ENCODE data around the gene PAX8. TPM values are rescaled to one million over a fixed set of nuclear protein-coding genes. Genes with fewer than 3 reads are reported as not detected.
A peak's percentile ranks its signal among the peaks of the same experiment; 100 is the strongest.

The PAX8 gene
- total and polyA plus RNA-seq, 2 donors (not counting 1 experiment from before 2014, with no cell fraction given), result 0.26 to 0.50 TPM

DNA sequence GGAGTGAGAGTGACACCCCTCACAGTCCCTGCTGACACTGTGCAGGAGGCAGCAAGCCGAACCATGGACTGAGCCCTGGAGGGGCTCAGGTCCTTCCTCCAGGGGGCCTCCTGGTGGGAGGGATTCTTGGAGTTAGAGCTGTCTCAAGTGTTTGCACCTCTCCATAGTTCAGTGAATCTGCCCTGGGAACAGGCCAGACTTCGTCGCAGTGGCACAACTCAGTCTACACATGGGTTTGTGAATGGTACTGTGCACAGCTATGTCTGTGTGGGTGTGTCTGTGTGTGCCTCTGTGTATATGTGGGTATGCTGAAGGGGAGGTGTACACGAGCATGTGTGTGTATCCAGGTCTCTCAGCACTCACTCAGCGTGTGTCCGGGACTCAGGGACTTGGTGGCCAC lies 36.4 kb downstream of the PAX8 start:
- no peak for DNase-seq (ENCODE audit: low read depth in 2 of 2)
- Histone ChIP-seq H3K79me2 (ENCODE audit: control insufficient read depth, insufficient read depth, low read length) (no peaks in the 10 kb centered on the region), H3K9me3 (ENCODE audit: control insufficient read depth, insufficient read depth, low read depth, low read length) (no peaks in the 10 kb centered on the region), H3K4me1 (ENCODE audit: control insufficient read depth, extremely low read depth, insufficient read depth, low read length) (peaks cover 19% of the 10 kb centered on the region), H2AFZ (ENCODE audit: low read length) (no peak overlapping the region), H3K4me3 (replicated peaks in 1 of 4; ENCODE audit: control extremely low read depth in 1 of 4, insufficient read depth in 1 of 4, low read depth in 3 of 4, low read length in 4 of 4) (no peak overlapping the region), H3K27ac (ENCODE audit: insufficient read depth, low read length) (peak overlapping the region; percentile 90), H3K4me2 (ENCODE audit: extremely low read depth, insufficient read depth, low read length) (no peak overlapping the region), H4K20me1 (ENCODE audit: control insufficient read depth, extremely low read depth, insufficient read depth, low read length) (no peaks in the 10 kb centered on the region), H3K9ac (ENCODE audit: insufficient read depth, low read length) (no peak overlapping the region), H3K36me3 (ENCODE audit: control insufficient read depth, insufficient read depth, low read length) (no peaks in the 10 kb centered on the region), H3K27me3 (ENCODE audit: control insufficient read depth, insufficient read depth, low read length) (no peaks in the 10 kb centered on the region)
- no peak for TF ChIP-seq CTCF (conservative IDR thresholded peaks at IDR 0.05 in 1 of 2, IDR thresholded peaks at IDR 0.05 in 1 of 2; ENCODE audit: low read depth in 1 of 2, low read length in 2 of 2)
- TF ChIP-seq EZH2 (IDR thresholded peaks at IDR 0.05; ENCODE audit: low read length, missing control alignments), result no peak

DNA sequence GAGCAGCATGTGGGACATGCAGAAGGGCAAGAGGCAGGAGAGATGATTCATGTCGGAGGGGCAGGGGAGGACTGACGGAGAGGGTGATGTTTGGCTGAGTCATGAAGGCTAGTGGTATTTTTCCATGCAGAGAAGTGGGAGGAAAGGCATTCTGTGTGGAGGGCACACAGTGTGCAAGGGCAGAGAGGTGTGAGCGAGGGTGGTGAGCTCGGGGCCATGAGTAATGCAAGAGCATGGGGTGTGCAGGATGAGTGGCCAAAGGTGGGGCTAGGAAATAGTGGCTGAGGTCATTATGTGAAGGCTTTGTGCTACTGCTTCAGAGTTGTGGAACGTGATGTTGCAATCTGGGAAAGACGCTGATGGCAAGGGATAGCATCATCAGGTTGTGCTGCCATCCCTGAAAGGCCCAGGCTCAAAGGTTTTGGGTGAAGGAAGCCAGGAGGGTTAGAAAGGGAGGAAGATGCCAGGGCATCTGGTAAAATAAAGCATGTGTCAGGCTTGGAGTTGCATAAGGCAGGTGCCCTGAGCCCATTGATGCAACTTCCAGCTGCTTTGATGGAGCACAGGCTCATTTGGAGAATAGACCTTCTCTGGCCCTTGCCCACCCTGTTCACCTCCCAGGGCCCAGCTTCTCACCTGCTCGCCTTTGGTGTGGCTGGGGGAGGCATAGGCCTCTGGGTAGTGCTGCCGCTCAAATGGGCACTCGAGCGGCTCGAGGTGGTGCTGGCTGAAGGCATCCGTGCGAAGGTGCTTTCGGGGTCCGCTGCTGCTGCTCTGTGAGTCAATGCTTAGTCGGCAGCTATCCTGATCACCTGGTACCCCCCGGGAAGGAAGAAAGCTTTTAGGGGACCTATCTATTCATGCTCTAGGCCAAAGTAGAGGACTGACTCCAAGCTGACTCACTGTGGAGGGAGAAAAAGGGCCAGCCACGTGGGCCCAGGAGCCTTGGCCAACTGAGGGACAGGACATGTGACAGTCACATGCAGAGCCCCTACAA lies 37.5 kb downstream of the PAX8 start:
- no peaks in the 10 kb centered on the region for H4K20me1 ChIP-seq (ENCODE audit: control insufficient read depth, extremely low read depth, insufficient read depth, low read length)
- peaks cover 19% of the 10 kb centered on the region for H3K4me1 ChIP-seq (ENCODE audit: control insufficient read depth, extremely low read depth, insufficient read depth, low read length)
- H3K4me3 ChIP-seq (replicated peaks in 1 of 4; ENCODE audit: control extremely low read depth in 1 of 4, insufficient read depth in 1 of 4, low read depth in 3 of 4, low read length in 4 of 4), result no peak overlapping the region
- no peak for TF ChIP-seq EZH2 (IDR thresholded peaks at IDR 0.05; ENCODE audit: low read length, missing control alignments)
- TF ChIP-seq CTCF (conservative IDR thresholded peaks at IDR 0.05 in 1 of 2, IDR thresholded peaks at IDR 0.05 in 1 of 2; ENCODE audit: low read depth in 1 of 2, low read length in 2 of 2), result no peak
- peak overlapping the region; percentile 34 for H3K9ac ChIP-seq (ENCODE audit: insufficient read depth, low read length)
- H2AFZ ChIP-seq (ENCODE audit: low read length), result no peak overlapping the region
- no peaks in the 10 kb centered on the region for H3K9me3 ChIP-seq (ENCODE audit: control insufficient read depth, insufficient read depth, low read depth, low read length)
- no peaks in the 10 kb centered on the region for H3K79me2 ChIP-seq (ENCODE audit: control insufficient read depth, insufficient read depth, low read length)
- peak; percentile 99 to 100 for DNase-seq (ENCODE audit: low read depth in 2 of 2)
- peak overlapping the region; percentile 87 for H3K4me2 ChIP-seq (ENCODE audit: extremely low read depth, insufficient read depth, low read length)
- peak overlapping the region; percentile 90 for H3K27ac ChIP-seq (ENCODE audit: insufficient read depth, low read length)
- no peaks in the 10 kb centered on the region for H3K27me3 ChIP-seq (ENCODE audit: control insufficient read depth, insufficient read depth, low read length)
- H3K36me3 ChIP-seq (ENCODE audit: control insufficient read depth, insufficient read depth, low read length), result peaks cover 2% of the 10 kb centered on the region

DNA sequence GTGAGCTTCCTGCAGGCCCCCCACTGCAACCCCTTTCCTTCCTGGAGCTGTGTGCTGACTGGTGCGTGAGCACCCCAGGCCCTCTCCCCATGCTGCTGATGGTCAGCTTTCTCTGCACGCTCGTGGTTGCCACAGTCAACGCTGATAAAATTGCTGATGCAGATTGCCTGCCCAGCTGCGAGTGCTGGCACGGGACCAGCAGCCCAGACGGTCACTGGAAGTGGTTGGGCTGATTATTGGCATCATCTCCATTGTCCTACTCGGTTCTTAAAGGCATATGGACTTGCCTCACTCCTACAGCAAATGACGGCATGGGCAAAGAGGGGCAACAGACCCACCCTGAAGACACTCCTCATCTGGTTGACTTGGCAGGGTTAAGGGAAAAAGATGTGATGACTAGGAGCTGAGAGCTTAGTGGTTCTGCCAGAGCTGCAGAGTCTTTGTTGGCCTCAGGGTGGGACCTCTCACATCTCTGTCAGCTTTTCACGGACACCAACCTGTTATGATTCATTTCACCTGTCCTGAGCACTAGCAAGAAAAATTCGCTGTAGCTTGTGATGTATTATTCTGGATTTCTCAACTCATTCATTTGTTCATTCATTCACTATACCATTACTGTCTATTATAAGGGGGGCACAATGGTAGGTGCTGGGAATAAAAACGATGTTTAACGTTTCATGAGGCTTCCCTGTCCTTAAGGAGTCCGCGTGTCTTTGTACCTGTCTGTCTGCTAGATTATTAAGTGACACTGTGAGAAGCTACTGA lies 38.4 kb downstream of the PAX8 start:
- H3K79me2 ChIP-seq (ENCODE audit: control insufficient read depth, insufficient read depth, low read length), result no peaks in the 10 kb centered on the region
- DNase-seq (ENCODE audit: low read depth in 2 of 2), result peak; percentile 94 to 98
- H3K9ac ChIP-seq (ENCODE audit: insufficient read depth, low read length), result peak overlapping the region; percentile 28
- H3K27me3 ChIP-seq (ENCODE audit: control insufficient read depth, insufficient read depth, low read length), result no peaks in the 10 kb centered on the region
- no peak for TF ChIP-seq CTCF (conservative IDR thresholded peaks at IDR 0.05 in 1 of 2, IDR thresholded peaks at IDR 0.05 in 1 of 2; ENCODE audit: low read depth in 1 of 2, low read length in 2 of 2)
- no peak for TF ChIP-seq EZH2 (IDR thresholded peaks at IDR 0.05; ENCODE audit: low read length, missing control alignments)
- no peaks in the 10 kb centered on the region for H3K9me3 ChIP-seq (ENCODE audit: control insufficient read depth, insufficient read depth, low read depth, low read length)
- H3K27ac ChIP-seq (ENCODE audit: insufficient read depth, low read length), result peak overlapping the region; percentile 90
- no peaks in the 10 kb centered on the region for H4K20me1 ChIP-seq (ENCODE audit: control insufficient read depth, extremely low read depth, insufficient read depth, low read length)
- peaks cover 2% of the 10 kb centered on the region for H3K36me3 ChIP-seq (ENCODE audit: control insufficient read depth, insufficient read depth, low read length)
- H3K4me1 ChIP-seq (ENCODE audit: control insufficient read depth, extremely low read depth, insufficient read depth, low read length), result peaks cover 19% of the 10 kb centered on the region
- no peak overlapping the region for H2AFZ ChIP-seq (ENCODE audit: low read length)
- peak overlapping the region in 1 of 4 experiments; percentile 18 for H3K4me3 ChIP-seq (replicated peaks in 1 of 4; ENCODE audit: control extremely low read depth in 1 of 4, insufficient read depth in 1 of 4, low read depth in 3 of 4, low read length in 4 of 4)
- peak overlapping the region; percentile 87 for H3K4me2 ChIP-seq (ENCODE audit: extremely low read depth, insufficient read depth, low read length)
